ENCODE measurements around the gene DENND5B. TPM values are rescaled to one million over a fixed set of nuclear protein-coding genes. Genes with fewer than 3 reads are reported as not detected.

The DENND5B gene
- total RNA-seq, 1 experiment from 2014 or later, result 9.2 TPM

- Histone ChIP-seq H3K27ac (no peak overlapping the region), H3K4me3 (no peak overlapping the region), H3K4me1 (replicated peaks; ENCODE audit: insufficient read depth) (peaks cover 3% of the 10 kb centered on the region), H3K9me3 (ENCODE audit: insufficient read depth, low read depth) (no peaks in the 10 kb centered on the region), H3F3A (ENCODE audit: insufficient read depth, low read depth) (no peaks in the 10 kb centered on the region), H3K27me3 (ENCODE audit: insufficient read depth, low read depth) (no peaks in the 10 kb centered on the region), H3K9me2 (ENCODE audit: insufficient read depth) (no peaks in the 10 kb centered on the region), H2AFZ (no peak overlapping the region), H3K36me3 (ENCODE audit: low read depth) (no peaks in the 10 kb centered on the region), H3K79me2 (ENCODE audit: low read depth) (no peaks in the 10 kb centered on the region), H3K4me2 (no peak overlapping the region), H4K20me1 (ENCODE audit: insufficient read depth) (no peaks in the 10 kb centered on the region)
- BruUV-seq (replicated peaks), result no TSS peak
- intact Hi-C loops (cut with micrococcal nuclease; ENCODE audit: unreplicated experiment), result no loop called here
- ChIA-PET POLR2A (ENCODE audit: unreplicated experiment) (no interaction called here), CTCF (no interaction called here)
- no peak for DNase-seq
- TF ChIP-seq EZH2 (IDR thresholded peaks at IDR 0.05; ENCODE audit: low read depth) (no peak), CTCF (conservative IDR thresholded peaks at IDR 0.05) (no peak)
Observed at GRCh38 chr12:31524791-31525495, 66.0 kb downstream of the DENND5B start.

- POLR2A ChIA-PET (ENCODE audit: unreplicated experiment), result interaction anchor here (0.7 kb wide), 1 partner anchor 75 kb away, joined by 7 read pairs; no protein-coding TSS in a partner anchor
- H3K79me2 ChIP-seq (ENCODE audit: low read depth), result no peaks in the 10 kb centered on the region
Observed at GRCh38 chr12:31523306-31523705, 67.6 kb downstream of the DENND5B start.

GRCh38 chr12:31522607-31523006 lies 68.3 kb downstream of the DENND5B start:
- Histone ChIP-seq H3F3A (ENCODE audit: insufficient read depth, low read depth) (peaks cover 19% of the 10 kb centered on the region), H3K4me1 (replicated peaks; ENCODE audit: insufficient read depth) (peaks cover 26% of the 10 kb centered on the region), H3K27ac (no peak overlapping the region), H3K9me2 (ENCODE audit: insufficient read depth) (no peaks in the 10 kb centered on the region), H4K20me1 (ENCODE audit: insufficient read depth) (no peaks in the 10 kb centered on the region), H3K4me3 (no peak overlapping the region), H3K79me2 (ENCODE audit: low read depth) (no peaks in the 10 kb centered on the region), H3K4me2 (no peak overlapping the region), H3K9me3 (ENCODE audit: insufficient read depth, low read depth) (no peaks in the 10 kb centered on the region), H2AFZ (no peak overlapping the region), H3K27me3 (ENCODE audit: insufficient read depth, low read depth) (no peaks in the 10 kb centered on the region), H3K36me3 (ENCODE audit: low read depth) (no peaks in the 10 kb centered on the region)
- no TSS peak for BruUV-seq (replicated peaks)
- DNase-seq, result no peak
- ChIA-PET CTCF (no interaction called here), POLR2A (ENCODE audit: unreplicated experiment) (no interaction called here)
- TF ChIP-seq CTCF (conservative IDR thresholded peaks at IDR 0.05) (no peak), EZH2 (IDR thresholded peaks at IDR 0.05; ENCODE audit: low read depth) (no peak)
- intact Hi-C loops (cut with micrococcal nuclease; ENCODE audit: unreplicated experiment), result no loop called here

More at GRCh38 chr12:31523306-31523705, 67.6 kb downstream of the DENND5B start:
- H3K4me3 ChIP-seq, result no peak overlapping the region
- no peaks in the 10 kb centered on the region for H3K36me3 ChIP-seq (ENCODE audit: low read depth)
- no peaks in the 10 kb centered on the region for H3K27me3 ChIP-seq (ENCODE audit: insufficient read depth, low read depth)
- no peak overlapping the region for H3K27ac ChIP-seq
- H3K4me1 ChIP-seq (replicated peaks; ENCODE audit: insufficient read depth), result peaks cover 19% of the 10 kb centered on the region
- H3K9me2 ChIP-seq (ENCODE audit: insufficient read depth), result no peaks in the 10 kb centered on the region
- H3K4me2 ChIP-seq, result no peak overlapping the region
- no peak overlapping the region for H2AFZ ChIP-seq
- BruUV-seq (replicated peaks), result no TSS peak
- H3F3A ChIP-seq (ENCODE audit: insufficient read depth, low read depth), result peaks cover 15% of the 10 kb centered on the region
- no peaks in the 10 kb centered on the region for H4K20me1 ChIP-seq (ENCODE audit: insufficient read depth)
- DNase-seq, result no peak
- TF ChIP-seq CTCF (conservative IDR thresholded peaks at IDR 0.05) (no peak), EZH2 (IDR thresholded peaks at IDR 0.05; ENCODE audit: low read depth) (no peak)
- H3K9me3 ChIP-seq (ENCODE audit: insufficient read depth, low read depth), result no peaks in the 10 kb centered on the region
- CTCF ChIA-PET, result no interaction called here
- intact Hi-C loops (cut with micrococcal nuclease; ENCODE audit: unreplicated experiment), result no loop called here
